ENCODE results near the gene FBXL16.

FBXL16 gene

GRCh38 chr16:682493-683395 lies 22.9 kb downstream of the FBXL16 start:
- Histone ChIP-seq H3K4me3 (ENCODE audit: low read depth in 1 of 5, low read length in 5 of 5) (peak overlapping the region in 2 of 5 donors; percentile 68 to 78), H3K36me3 (ENCODE audit: control insufficient read depth in 5 of 5, insufficient read depth in 5 of 5, low read length in 5 of 5) (peaks cover 0 to 34% (median 29%) of the 10 kb centered on the region in 5 donors), H3K9ac (ENCODE audit: low read length in 5 of 5) (peak overlapping the region in 3 of 5 donors; percentile 24 to 71 (median 62)), H3K27ac (ENCODE audit: low read depth, low read length) (peak overlapping the region; percentile 37), H3K9me3 (ENCODE audit: control insufficient read depth in 5 of 5, low read length in 5 of 5) (no peaks in the 10 kb centered on the region), H3K4me1 (ENCODE audit: control insufficient read depth in 5 of 5, insufficient read depth in 5 of 5, low read length in 5 of 5) (peaks cover 4 to 65% (median 51%) of the 10 kb centered on the region in 5 donors), H3K27me3 (ENCODE audit: control insufficient read depth in 5 of 5, insufficient read depth in 4 of 5, low read length in 5 of 5) (no peaks in the 10 kb centered on the region)

- Histone ChIP-seq H3K4me1 (ENCODE audit: control insufficient read depth in 5 of 5, insufficient read depth in 5 of 5, low read length in 5 of 5) (peaks cover 4 to 65% (median 51%) of the 10 kb centered on the region in 5 donors), H3K27me3 (ENCODE audit: control insufficient read depth in 5 of 5, insufficient read depth in 4 of 5, low read length in 5 of 5) (peaks cover 0 to 3% (median 0%) of the 10 kb centered on the region in 5 donors), H3K9me3 (ENCODE audit: control insufficient read depth in 5 of 5, low read length in 5 of 5) (no peaks in the 10 kb centered on the region), H3K4me3 (ENCODE audit: low read depth in 1 of 5, low read length in 5 of 5) (peak overlapping the region in 4 of 5 donors; percentile 25 to 78 (median 74)), H3K9ac (ENCODE audit: low read length in 5 of 5) (peak overlapping the region in 3 of 5 donors; percentile 84 to 90 (median 85)), H3K36me3 (ENCODE audit: control insufficient read depth in 5 of 5, insufficient read depth in 5 of 5, low read length in 5 of 5) (peaks cover 0 to 25% (median 21%) of the 10 kb centered on the region in 5 donors), H3K27ac (ENCODE audit: low read depth, low read length) (peak overlapping the region; percentile 62)
Measured at GRCh38 chr16:681746-682427, 23.7 kb downstream of the FBXL16 start.

GRCh38 chr16:680967-681745 lies 24.4 kb downstream of the FBXL16 start:
- Histone ChIP-seq H3K36me3 (ENCODE audit: control insufficient read depth in 5 of 5, insufficient read depth in 5 of 5, low read length in 5 of 5) (peaks cover 0 to 19% (median 16%) of the 10 kb centered on the region in 5 donors), H3K27me3 (ENCODE audit: control insufficient read depth in 5 of 5, insufficient read depth in 4 of 5, low read length in 5 of 5) (peaks cover 0 to 4% (median 0%) of the 10 kb centered on the region in 5 donors), H3K4me3 (ENCODE audit: low read depth in 1 of 5, low read length in 5 of 5) (peak overlapping the region; percentile 59 to 78 (median 75)), H3K9me3 (ENCODE audit: control insufficient read depth in 5 of 5, low read length in 5 of 5) (no peaks in the 10 kb centered on the region), H3K27ac (ENCODE audit: low read depth, low read length) (peak overlapping the region; percentile 62), H3K4me1 (ENCODE audit: control insufficient read depth in 5 of 5, insufficient read depth in 5 of 5, low read length in 5 of 5) (peaks cover 4 to 69% (median 52%) of the 10 kb centered on the region in 5 donors), H3K9ac (ENCODE audit: low read length in 5 of 5) (peak overlapping the region in 4 of 5 donors; percentile 84 to 90 (median 86))

- H3K27ac ChIP-seq (ENCODE audit: low read depth, low read length), result peak overlapping the region; percentile 62
- no peaks in the 10 kb centered on the region for H3K9me3 ChIP-seq (ENCODE audit: control insufficient read depth in 5 of 5, low read length in 5 of 5)
- peak overlapping the region in 4 of 5 donors; percentile 84 to 90 (median 86) for H3K9ac ChIP-seq (ENCODE audit: low read length in 5 of 5)
- peaks cover 0 to 4% (median 0%) of the 10 kb centered on the region in 5 donors for H3K27me3 ChIP-seq (ENCODE audit: control insufficient read depth in 5 of 5, insufficient read depth in 4 of 5, low read length in 5 of 5)
- peaks cover 0 to 19% (median 16%) of the 10 kb centered on the region in 5 donors for H3K36me3 ChIP-seq (ENCODE audit: control insufficient read depth in 5 of 5, insufficient read depth in 5 of 5, low read length in 5 of 5)
- peak overlapping the region; percentile 59 to 78 (median 75) for H3K4me3 ChIP-seq (ENCODE audit: low read depth in 1 of 5, low read length in 5 of 5)
- H3K4me1 ChIP-seq (ENCODE audit: control insufficient read depth in 5 of 5, insufficient read depth in 5 of 5, low read length in 5 of 5), result peaks cover 4 to 69% (median 57%) of the 10 kb centered on the region in 5 donors
Measured at GRCh38 chr16:680625-680945, 25.0 kb downstream of the FBXL16 start.

GRCh38 chr16:679814-680624 lies 25.6 kb downstream of the FBXL16 start, which contains the start of gene STUB1:
Gene STUB1, plus strand, starts transcription at chr16:680410. Its CDS starts 116 bp downstream, at chr16:680526.
- Histone ChIP-seq H3K27ac (ENCODE audit: low read depth, low read length) (peak within 1 kb of the TSS; percentile 62), H3K9me3 (ENCODE audit: control insufficient read depth in 5 of 5, low read length in 5 of 5) (no peaks in the 10 kb centered on the region), H3K36me3 (ENCODE audit: control insufficient read depth in 5 of 5, insufficient read depth in 5 of 5, low read length in 5 of 5) (peaks cover 0 to 19% (median 16%) of the 10 kb centered on the region in 5 donors), H3K4me1 (ENCODE audit: control insufficient read depth in 5 of 5, insufficient read depth in 5 of 5, low read length in 5 of 5) (peaks cover 4 to 68% (median 56%) of the 10 kb centered on the region in 5 donors), H3K27me3 (ENCODE audit: control insufficient read depth in 5 of 5, insufficient read depth in 4 of 5, low read length in 5 of 5) (peaks cover 0 to 4% (median 0%) of the 10 kb centered on the region in 5 donors), H3K4me3 (ENCODE audit: low read depth in 1 of 5, low read length in 5 of 5) (peak within 1 kb of the TSS; percentile 59 to 78 (median 75)), H3K9ac (ENCODE audit: low read length in 5 of 5) (peak within 1 kb of the TSS in 4 of 5 donors; percentile 84 to 90 (median 86))

GRCh38 chr16:678858-679813 lies 26.5 kb downstream of the FBXL16 start:
- Histone ChIP-seq H3K9ac (ENCODE audit: low read length in 5 of 5) (peak overlapping the region in 1 of 5 donors; percentile 69), H3K9me3 (ENCODE audit: control insufficient read depth in 5 of 5, low read length in 5 of 5) (no peaks in the 10 kb centered on the region), H3K4me1 (ENCODE audit: control insufficient read depth in 5 of 5, insufficient read depth in 5 of 5, low read length in 5 of 5) (peaks cover 4 to 63% (median 56%) of the 10 kb centered on the region in 5 donors), H3K36me3 (ENCODE audit: control insufficient read depth in 5 of 5, insufficient read depth in 5 of 5, low read length in 5 of 5) (peaks cover 0 to 20% (median 16%) of the 10 kb centered on the region in 5 donors), H3K27me3 (ENCODE audit: control insufficient read depth in 5 of 5, insufficient read depth in 4 of 5, low read length in 5 of 5) (peaks cover 0 to 4% (median 0%) of the 10 kb centered on the region in 5 donors), H3K27ac (ENCODE audit: low read depth, low read length) (no peak overlapping the region), H3K4me3 (ENCODE audit: low read depth in 1 of 5, low read length in 5 of 5) (peak overlapping the region in 4 of 5 donors; percentile 56 to 73 (median 64))

GRCh38 chr16:678209-678857 lies 27.3 kb downstream of the FBXL16 start:
- Histone ChIP-seq H3K9ac (ENCODE audit: low read length in 5 of 5) (no peak overlapping the region), H3K4me3 (ENCODE audit: low read depth in 1 of 5, low read length in 5 of 5) (no peak overlapping the region), H3K36me3 (ENCODE audit: control insufficient read depth in 5 of 5, insufficient read depth in 5 of 5, low read length in 5 of 5) (peaks cover 0 to 28% (median 21%) of the 10 kb centered on the region in 5 donors), H3K27me3 (ENCODE audit: control insufficient read depth in 5 of 5, insufficient read depth in 4 of 5, low read length in 5 of 5) (peaks cover 0 to 4% (median 0%) of the 10 kb centered on the region in 5 donors), H3K4me1 (ENCODE audit: control insufficient read depth in 5 of 5, insufficient read depth in 5 of 5, low read length in 5 of 5) (peaks cover 4 to 57% (median 50%) of the 10 kb centered on the region in 5 donors), H3K27ac (ENCODE audit: low read depth, low read length) (no peak overlapping the region), H3K9me3 (ENCODE audit: control insufficient read depth in 5 of 5, low read length in 5 of 5) (no peaks in the 10 kb centered on the region)

Measured in subcutaneous abdominal adipose tissue (tissue), 5 donors.